Natural killer cell treated with Interleukin-12 subunit alpha and Interleukin-12 subunit beta and Interleukin-15 and Interleukin-18, amount 100 ng/mL, for 72 hours (primary cell): ENCODE results near the gene ABCB9. TPM values are rescaled to one million over a fixed set of nuclear protein-coding genes. Genes with fewer than 3 reads are reported as not detected.
A peak's percentile ranks its signal among the peaks of the same experiment; 100 is the strongest.
"Not testable (repeated sequence)": the region's sequence is repeated elsewhere in the genome, so short reads cannot be mapped to it uniquely, and the experiment has no call there.

ENCODE experiments used
- ATAC-seq, 2 donors: fragments of 150-1000 bp; cut with Tn5 transposase in 1 of 2; sonication (Bioruptor Pico), chemical (Tn5 transposase) in 1 of 2; 2 replicates each; pipeline ENCODE4 v1.10.0; 2021
- DNase-seq: peaks from one replicate; pipeline ENCODE4 v3.0.0; 2022; ENCODE audit warnings: low spot score
- H3K27ac Mint-ChIP-seq, 2 donors: 1 replicate in 1 of 2; 2 replicates in 1 of 2; pipeline ENCODE4 v1.8.0; 2022; ENCODE audit warnings: mixed read lengths in 2 of 2, mild to moderate bottlenecking in 1 of 2, moderate library complexity in 1 of 2
- H3K27me3 Mint-ChIP-seq, 2 donors: 1 replicate in 1 of 2; 2 replicates in 1 of 2; pipeline ENCODE4 v1.8.0; 2022; ENCODE audit warnings: mixed read lengths in 2 of 2
- H3K36me3 Mint-ChIP-seq: one replicate; pipeline ENCODE4 v1.8.0; 2022; ENCODE audit warnings: mixed read lengths
- H3K4me1 Mint-ChIP-seq, 2 donors: 1 replicate in 1 of 2; 2 replicates in 1 of 2; pipeline ENCODE4 v1.8.0; 2022; ENCODE audit warnings: low read depth in 2 of 2, mixed read lengths in 2 of 2, mild to moderate bottlenecking in 1 of 2
- H3K4me3 Mint-ChIP-seq: one replicate; pipeline ENCODE4 v1.8.0; 2022; ENCODE audit warnings: mixed read lengths
- H3K9me3 Mint-ChIP-seq: 2 replicates; pipeline ENCODE4 v1.8.0; 2022; ENCODE audit warnings: mixed read lengths
- total RNA-seq, 2 donors: library from RNA; stranded (reverse); gene quantifications; one replicate each; pipeline ENCODE4 v1.2.3, GENCODE V29; 2022

The ABCB9 gene
- total RNA-seq, 2 donors from 2014 or later, result 4.5 to 6.3 TPM

- Mint-ChIP-seq H3K4me1 (peaks cover 80 to 84% of the 10 kb centered on the region in 2 donors), H3K27ac (peak overlapping the region in 1 of 2 donors; percentile 51), H3K4me3 (peak overlapping the region; percentile 90)
- H3K27me3 Mint-ChIP-seq, DNase-seq, H3K36me3 Mint-ChIP-seq, H3K9me3 Mint-ChIP-seq, ATAC-seq: not testable (repeated sequence)
Measured at GRCh38 chr12:122892724-122893123, 73.5 kb downstream of the ABCB9 start.

GRCh38 chr12:122891661-122892525, 74.4 kb downstream of the ABCB9 start:
- DNase-seq, result no peak
- Mint-ChIP-seq H3K36me3 (peaks cover 5% of the 10 kb centered on the region), H3K4me1 (peaks cover 80 to 92% of the 10 kb centered on the region in 2 donors), H3K9me3 (peaks cover 3% of the 10 kb centered on the region), H3K27ac (peak overlapping the region; percentile 51 to 76), H3K4me3 (peak overlapping the region; percentile 90), H3K27me3 (no peaks in the 10 kb centered on the region)
- no peak for ATAC-seq

GRCh38 chr12:122889761-122890520, 76.3 kb downstream of the ABCB9 start:
- Mint-ChIP-seq H3K36me3 (no peaks in the 10 kb centered on the region), H3K27ac (peak overlapping the region; percentile 76 to 82), H3K4me1 (peaks cover 72 to 79% of the 10 kb centered on the region in 2 donors), H3K27me3 (no peaks in the 10 kb centered on the region), H3K4me3 (peak overlapping the region; percentile 90), H3K9me3 (no peaks in the 10 kb centered on the region)
- DNase-seq, result no peak
- peak; percentile 51 to 60 for ATAC-seq

GRCh38 chr12:122888232-122888752, 78.0 kb downstream of the ABCB9 start:
- DNase-seq, result no peak
- peak; percentile 68 to 77 for ATAC-seq
- Mint-ChIP-seq H3K27me3 (no peaks in the 10 kb centered on the region), H3K4me1 (peaks cover 72 to 76% of the 10 kb centered on the region in 2 donors), H3K36me3 (no peaks in the 10 kb centered on the region), H3K9me3 (no peaks in the 10 kb centered on the region), H3K27ac (peak overlapping the region; percentile 76 to 82), H3K4me3 (peak overlapping the region; percentile 87)

GRCh38 chr12:122887819-122888212, 78.4 kb downstream of the ABCB9 start:
- H3K27me3 Mint-ChIP-seq, result no peaks in the 10 kb centered on the region
- peak overlapping the region; percentile 76 to 82 for H3K27ac Mint-ChIP-seq
- H3K36me3 Mint-ChIP-seq, result no peaks in the 10 kb centered on the region
- H3K4me1 Mint-ChIP-seq, result peaks cover 74 to 78% of the 10 kb centered on the region in 2 donors
- DNase-seq (no peak), ATAC-seq (no peak)
- peak overlapping the region; percentile 87 for H3K4me3 Mint-ChIP-seq
- H3K9me3 Mint-ChIP-seq, result no peaks in the 10 kb centered on the region

GRCh38 chr12:122886851-122887818, 79.1 kb downstream of the ABCB9 start:
- peak; percentile 63 to 70 for ATAC-seq
- DNase-seq, result no peak
- no peaks in the 10 kb centered on the region for H3K27me3 Mint-ChIP-seq
- H3K9me3 Mint-ChIP-seq, result no peaks in the 10 kb centered on the region
- H3K4me1 Mint-ChIP-seq, result peaks cover 75 to 79% of the 10 kb centered on the region in 2 donors
- H3K27ac Mint-ChIP-seq, result peak overlapping the region; percentile 76 to 82
- peak overlapping the region; percentile 87 for H3K4me3 Mint-ChIP-seq
- no peaks in the 10 kb centered on the region for H3K36me3 Mint-ChIP-seq

- Mint-ChIP-seq H3K36me3 (no peaks in the 10 kb centered on the region), H3K4me1 (peaks cover 71 to 77% of the 10 kb centered on the region in 2 donors), H3K4me3 (no peak overlapping the region), H3K9me3 (no peaks in the 10 kb centered on the region), H3K27me3 (no peaks in the 10 kb centered on the region), H3K27ac (peak overlapping the region in 1 of 2 donors; percentile 76)
- ATAC-seq (no peak), DNase-seq (no peak)
Measured at GRCh38 chr12:122886161-122886560, 80.1 kb downstream of the ABCB9 start.

- H3K9me3 Mint-ChIP-seq, result no peaks in the 10 kb centered on the region
- DNase-seq (no peak), ATAC-seq (no peak)
- peak overlapping the region in 1 of 2 donors; percentile 82 for H3K27ac Mint-ChIP-seq
- H3K4me1 Mint-ChIP-seq, result peaks cover 71 to 77% of the 10 kb centered on the region in 2 donors
- H3K36me3 Mint-ChIP-seq, result no peaks in the 10 kb centered on the region
- H3K4me3 Mint-ChIP-seq, result no peak overlapping the region
- H3K27me3 Mint-ChIP-seq, result no peaks in the 10 kb centered on the region
Measured at GRCh38 chr12:122884860-122885259, 81.4 kb downstream of the ABCB9 start.

GRCh38 chr12:122884091-122884826, 82.0 kb downstream of the ABCB9 start:
- peaks cover 74 to 79% of the 10 kb centered on the region in 2 donors for H3K4me1 Mint-ChIP-seq
- no peaks in the 10 kb centered on the region for H3K9me3 Mint-ChIP-seq
- H3K27me3 Mint-ChIP-seq, result no peaks in the 10 kb centered on the region
- no peak for ATAC-seq
- H3K4me3 Mint-ChIP-seq, result peak overlapping the region; percentile 66
- no peaks in the 10 kb centered on the region for H3K36me3 Mint-ChIP-seq
- no peak for DNase-seq
- peak overlapping the region; percentile 38 to 82 for H3K27ac Mint-ChIP-seq

GRCh38 chr12:122882908-122883558, 83.2 kb downstream of the ABCB9 start:
- Mint-ChIP-seq H3K27ac (peak overlapping the region; percentile 38 to 82), H3K4me1 (peaks cover 73 to 80% of the 10 kb centered on the region in 2 donors), H3K9me3 (no peaks in the 10 kb centered on the region), H3K4me3 (peak overlapping the region; percentile 66), H3K36me3 (no peaks in the 10 kb centered on the region), H3K27me3 (no peaks in the 10 kb centered on the region)
- ATAC-seq (peak; percentile 52), DNase-seq (no peak)

GRCh38 chr12:122880668-122881067, 85.6 kb downstream of the ABCB9 start:
- Mint-ChIP-seq H3K4me1 (peaks cover 75 to 86% of the 10 kb centered on the region in 2 donors), H3K9me3 (no peaks in the 10 kb centered on the region), H3K4me3 (peak overlapping the region; percentile 28), H3K36me3 (no peaks in the 10 kb centered on the region), H3K27me3 (no peaks in the 10 kb centered on the region), H3K27ac (peak overlapping the region; percentile 16 to 62)
- ATAC-seq, result peak; percentile 41 to 69
- no peak for DNase-seq

- Mint-ChIP-seq H3K27ac (peak overlapping the region; percentile 16 to 62), H3K4me3 (peak overlapping the region; percentile 28), H3K36me3 (no peaks in the 10 kb centered on the region), H3K27me3 (no peaks in the 10 kb centered on the region), H3K4me1 (peaks cover 78 to 90% of the 10 kb centered on the region in 2 donors), H3K9me3 (no peaks in the 10 kb centered on the region)
- DNase-seq (no peak), ATAC-seq (no peak)
Measured at GRCh38 chr12:122880155-122880667, 86.1 kb downstream of the ABCB9 start.
